Smooth muscle cell of trachea (primary cell): ENCODE measurements around the gene DBT. TPM values are rescaled to one million over a fixed set of nuclear protein-coding genes. Genes with fewer than 3 reads are reported as not detected.

ENCODE experiments used
- total RNA-seq: library from RNA; depleted of rRNA; stranded (reverse); fragments of >200 nt; gene quantifications from 2 replicates; pipeline ENCODE4 v1.2.1, GENCODE V29; 2014

The DBT gene
- 6.1 and 10.0 TPM in 2 replicates for total RNA-seq

GRCh38 chr1:100249537-100250257 is at the start of gene DBT:
DBT (minus strand) TSS chr1:100249834; CDS start chr1:100249820, 14 bp downstream.

DNA sequence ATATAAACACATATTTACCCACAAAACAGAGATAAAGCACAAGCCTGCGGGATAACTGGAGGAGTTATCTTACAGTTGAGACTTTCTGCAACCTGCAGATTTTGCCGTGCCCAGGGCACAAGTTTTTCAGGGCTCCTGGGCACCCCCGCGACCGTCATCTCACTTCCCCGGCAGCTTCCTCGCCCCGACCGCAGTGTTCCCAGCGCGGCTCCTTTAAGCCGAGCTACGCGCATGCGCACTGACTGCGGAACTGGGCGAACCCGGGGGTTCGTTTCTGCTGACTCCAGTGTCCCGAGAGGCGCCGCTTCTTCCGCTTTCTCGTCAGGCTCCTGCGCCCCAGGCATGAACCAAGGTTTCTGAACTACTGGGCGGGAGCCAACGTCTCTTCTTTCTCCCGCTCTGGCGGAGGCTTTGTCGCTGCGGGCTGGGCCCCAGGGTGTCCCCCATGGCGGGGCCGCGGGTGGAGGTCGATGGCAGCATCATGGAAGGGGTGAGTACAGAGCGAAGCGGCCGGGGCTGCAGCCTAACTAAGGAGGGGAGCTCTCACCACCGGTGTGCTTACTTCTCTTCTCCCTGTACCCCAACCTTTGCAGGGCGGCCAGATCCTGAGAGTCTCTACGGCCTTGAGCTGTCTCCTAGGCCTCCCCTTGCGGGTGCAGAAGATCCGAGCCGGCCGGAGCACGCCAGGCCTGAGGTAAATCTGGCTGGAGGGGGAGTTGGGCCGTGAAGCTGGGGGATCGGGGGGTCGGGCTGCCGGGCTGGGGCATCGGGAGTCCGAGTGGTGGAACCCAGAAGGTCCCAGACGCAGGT is 16.5 kb upstream of the DBT start, which contains the start of gene RTCA:
Gene RTCA, plus strand, starts transcription at position 286 of the 810 bp plus-strand sequence. Its CDS starts 160 bp downstream, at position 446.

GRCh38 chr1:100178091-100178490 is 71.5 kb downstream of the DBT start, which contains the start of gene LRRC39:
LRRC39 (minus strand) TSS chr1:100178256; CDS start chr1:100168516, 9,740 bp downstream.

Other genes starting within 250 kb of the DBT start
- gene SASS6, start 116.9 kb downstream of the DBT start, total RNA-seq: 0.83 and 3.6 TPM in 2 replicates
- gene TRMT13, start 116.7 kb downstream of the DBT start, total RNA-seq: 13.9 and 21.4 TPM in 2 replicates
- 0.33 and 0.73 TPM in 2 replicates for gene LRRC39, start 71.6 kb downstream of the DBT start, total RNA-seq
- 41.5 and 44.7 TPM in 2 replicates for gene RTCA, start 16.4 kb upstream of the DBT start, total RNA-seq
- gene CDC14A, start 102.7 kb upstream of the DBT start, total RNA-seq: 3.8 and 4.1 TPM in 2 replicates